Measurements from ENCODE around the gene GADL1. TPM values are rescaled to one million over a fixed set of nuclear protein-coding genes. Genes with fewer than 3 reads are reported as not detected.
A peak's percentile ranks its signal among the peaks of the same experiment; 100 is the strongest.

GADL1 gene, protein sequence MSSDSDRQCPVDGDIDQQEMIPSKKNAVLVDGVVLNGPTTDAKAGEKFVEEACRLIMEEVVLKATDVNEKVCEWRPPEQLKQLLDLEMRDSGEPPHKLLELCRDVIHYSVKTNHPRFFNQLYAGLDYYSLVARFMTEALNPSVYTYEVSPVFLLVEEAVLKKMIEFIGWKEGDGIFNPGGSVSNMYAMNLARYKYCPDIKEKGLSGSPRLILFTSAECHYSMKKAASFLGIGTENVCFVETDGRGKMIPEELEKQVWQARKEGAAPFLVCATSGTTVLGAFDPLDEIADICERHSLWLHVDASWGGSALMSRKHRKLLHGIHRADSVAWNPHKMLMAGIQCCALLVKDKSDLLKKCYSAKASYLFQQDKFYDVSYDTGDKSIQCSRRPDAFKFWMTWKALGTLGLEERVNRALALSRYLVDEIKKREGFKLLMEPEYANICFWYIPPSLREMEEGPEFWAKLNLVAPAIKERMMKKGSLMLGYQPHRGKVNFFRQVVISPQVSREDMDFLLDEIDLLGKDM
- 1 to 10 TPM in 3 of 4 donors, under 1 TPM in 1; 0.60 to 4.0 (median 3.0) TPM for polyA plus RNA-seq (ENCODE audit: insufficient read length in 4 of 4)

DNA sequence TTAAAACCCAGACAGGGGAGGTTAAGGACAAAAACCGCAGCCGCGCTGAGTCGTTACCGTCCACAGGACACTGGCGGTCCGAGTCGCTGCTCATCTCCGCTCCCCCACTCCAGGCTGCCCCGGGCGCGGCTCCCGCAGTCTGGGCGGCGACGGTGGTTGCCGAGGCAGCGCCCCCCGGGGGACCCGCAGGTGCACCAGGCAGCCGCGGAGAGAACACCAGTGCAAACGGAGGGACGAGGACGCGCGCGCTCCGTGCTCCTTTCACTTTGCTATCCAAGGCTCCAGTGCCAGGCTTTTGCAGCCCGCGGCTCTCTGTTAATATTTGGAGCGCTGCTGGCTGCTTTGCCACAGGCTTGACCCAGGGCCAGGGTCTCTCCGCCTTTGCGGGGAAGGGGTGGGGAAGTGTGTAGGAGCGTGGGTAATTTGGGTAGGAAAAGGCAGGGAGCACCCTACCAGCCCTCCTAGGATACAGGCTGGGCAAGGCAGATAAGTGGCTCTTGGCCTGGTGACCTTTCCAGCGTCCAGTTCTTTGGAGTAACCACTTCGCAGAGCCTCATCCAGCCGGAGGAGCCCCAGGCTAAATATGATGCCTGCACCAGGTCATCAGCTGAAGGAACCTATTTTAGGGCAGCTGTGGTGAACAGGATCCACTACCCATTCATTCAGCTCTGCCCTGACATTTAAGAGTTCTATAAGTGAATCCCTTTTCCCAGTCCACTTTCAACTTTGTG lies at the start of gene GADL1:
TSS of gene GADL1 (minus strand) at position 141 of the 731 bp plus-strand sequence. CDS start at position 94, 47 bp downstream.
- no peak for DNase-seq (ENCODE audit: low read depth in 4 of 4, low spot score in 3 of 4)

DNA sequence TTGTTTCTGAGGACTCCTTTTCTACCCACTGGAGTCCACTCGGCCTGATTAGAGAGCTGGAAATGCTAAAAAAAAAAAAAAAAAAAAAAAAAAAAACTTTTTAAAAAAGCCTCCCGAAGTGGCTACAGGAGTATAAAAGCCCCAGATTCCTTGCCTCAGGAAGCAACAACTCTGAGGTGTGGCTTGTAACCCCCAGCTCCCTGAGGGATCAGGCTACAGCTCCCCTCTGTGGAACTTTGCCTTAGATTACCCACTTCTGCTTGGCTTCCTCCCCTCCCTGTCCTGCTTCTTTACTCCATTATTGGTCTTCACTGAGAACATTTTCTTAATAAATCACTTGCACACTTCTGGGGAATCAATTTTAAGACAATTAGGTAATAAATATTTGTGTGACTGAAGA lies 49.7 kb upstream of the GADL1 start:
- DNase-seq (ENCODE audit: low read depth in 4 of 4, low spot score in 3 of 4), result no peak

GRCh38 chr3:30943206-30943605 lies 48.7 kb upstream of the GADL1 start:
- DNase-seq (ENCODE audit: low read depth in 4 of 4, low spot score in 3 of 4), result no peak

- no peak for DNase-seq (ENCODE audit: low read depth in 4 of 4, low spot score in 3 of 4)
These were observed 46.9 kb upstream of the GADL1 start for GRCh38 chr3:30941342-30941741.

- DNase-seq (ENCODE audit: low read depth in 4 of 4, low spot score in 3 of 4), result no peak
These were observed 46.3 kb upstream of the GADL1 start for GRCh38 chr3:30940740-30941139.

DNA sequence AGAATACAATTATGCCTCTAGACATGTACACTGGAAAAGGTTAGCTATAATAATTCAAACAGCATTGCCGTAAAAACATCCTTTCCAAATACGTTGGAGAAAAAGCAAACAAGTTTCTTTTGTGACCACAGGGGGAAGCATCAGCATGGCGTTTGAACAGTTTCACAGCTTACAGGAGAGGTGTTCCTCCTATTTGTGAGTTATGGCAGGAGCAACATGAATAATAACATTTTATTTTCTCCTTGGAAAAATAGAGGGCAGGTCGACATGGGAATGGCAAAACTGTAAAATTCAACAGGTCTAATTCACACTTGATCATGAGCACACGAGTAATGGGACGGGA lies 39.7 kb upstream of the GADL1 start:
- DNase-seq (ENCODE audit: low read depth in 4 of 4, low spot score in 3 of 4), result peak; percentile 11 to 38 (median 31)

DNA sequence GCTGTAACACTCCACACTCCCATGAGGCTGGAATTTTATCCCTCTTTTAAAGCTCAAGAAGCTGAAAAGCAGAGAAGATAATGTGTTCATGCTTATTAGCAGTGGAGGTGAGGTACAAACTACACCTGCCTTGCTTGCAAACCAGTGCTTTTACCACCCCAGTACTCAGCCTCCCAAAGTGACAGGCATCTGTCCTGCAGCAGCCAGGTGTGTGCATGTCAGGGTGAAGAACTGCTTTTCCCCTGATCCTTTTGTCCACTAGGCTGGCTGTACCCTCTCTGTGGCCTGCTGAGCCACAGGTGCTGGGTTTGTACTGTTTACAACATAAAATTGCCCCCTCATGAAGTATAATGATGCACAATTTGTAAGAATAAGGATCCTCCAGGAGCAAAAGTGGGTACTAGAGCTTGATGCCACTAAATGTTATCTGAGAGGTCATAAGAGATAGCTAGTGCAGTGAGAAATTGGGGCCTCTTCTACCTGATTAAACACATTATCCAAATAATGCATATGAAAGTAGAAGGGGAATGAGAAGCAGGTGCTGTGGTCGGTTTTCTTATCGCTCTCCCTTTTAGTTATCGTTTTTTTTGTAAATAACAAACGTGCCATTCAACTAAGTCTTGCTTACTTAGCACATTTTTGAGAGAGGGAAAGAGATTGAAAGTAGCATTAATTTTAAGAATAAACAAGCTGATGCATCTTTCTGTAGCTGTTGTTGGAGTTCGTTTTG lies 39.2 kb upstream of the GADL1 start:
- DNase-seq (ENCODE audit: low read depth in 4 of 4, low spot score in 3 of 4), result no peak

DNA sequence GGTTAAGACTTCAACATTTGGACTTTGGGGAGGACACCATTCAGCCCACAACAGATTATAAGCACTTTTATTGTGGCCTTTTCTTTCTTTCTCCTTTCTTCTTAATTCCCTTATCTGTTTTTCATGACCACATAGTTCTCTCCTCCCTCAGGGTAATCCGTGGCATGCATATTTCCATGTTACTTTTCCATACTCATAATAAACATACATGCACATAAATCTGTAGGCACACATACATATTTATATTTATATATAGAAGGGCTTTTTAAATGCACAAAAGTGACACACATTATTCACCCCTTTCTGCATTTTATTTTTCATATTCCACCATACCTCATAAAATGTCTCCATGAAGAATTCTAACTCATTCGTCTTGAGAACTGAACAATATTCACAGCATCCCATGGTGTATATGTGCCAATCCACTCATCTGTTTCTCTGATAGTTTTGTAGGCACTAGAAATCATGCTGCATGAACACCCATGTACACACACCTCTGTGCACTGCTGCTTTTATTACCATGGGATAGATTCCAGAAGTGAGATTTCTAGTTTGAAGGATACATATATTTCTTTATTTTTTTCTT lies 38.1 kb upstream of the GADL1 start:
- DNase-seq (ENCODE audit: low read depth in 4 of 4, low spot score in 3 of 4), result no peak

DNA sequence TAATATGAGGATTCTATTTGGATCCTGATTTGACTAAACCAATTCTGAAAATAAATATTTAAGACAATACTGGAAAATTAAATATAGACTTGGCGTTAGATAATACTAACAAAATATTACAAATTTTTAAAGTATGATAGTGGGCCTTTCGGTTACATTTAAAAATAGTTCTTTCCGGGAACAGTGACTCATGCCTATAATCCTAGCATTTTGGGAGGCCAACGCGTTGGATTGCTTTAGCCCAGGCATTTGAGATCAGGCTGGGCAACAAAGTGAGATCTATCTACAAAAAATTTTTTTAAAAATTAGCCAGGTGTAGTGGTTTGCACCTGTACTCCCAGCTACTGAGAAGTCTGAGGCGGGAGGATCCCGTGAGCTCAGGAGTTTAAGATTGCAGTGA lies 30.3 kb upstream of the GADL1 start:
- DNase-seq (ENCODE audit: low read depth in 4 of 4, low spot score in 3 of 4), result no peak

- DNase-seq (ENCODE audit: low read depth in 4 of 4, low spot score in 3 of 4), result no peak
These were observed 25.1 kb upstream of the GADL1 start for GRCh38 chr3:30919564-30919963.

- no peak for DNase-seq (ENCODE audit: low read depth in 4 of 4, low spot score in 3 of 4)
These were observed 24.3 kb upstream of the GADL1 start for GRCh38 chr3:30918761-30919160.

- no peak for DNase-seq (ENCODE audit: low read depth in 4 of 4, low spot score in 3 of 4)
These were observed 21.3 kb upstream of the GADL1 start for GRCh38 chr3:30915782-30916181.

DNA sequence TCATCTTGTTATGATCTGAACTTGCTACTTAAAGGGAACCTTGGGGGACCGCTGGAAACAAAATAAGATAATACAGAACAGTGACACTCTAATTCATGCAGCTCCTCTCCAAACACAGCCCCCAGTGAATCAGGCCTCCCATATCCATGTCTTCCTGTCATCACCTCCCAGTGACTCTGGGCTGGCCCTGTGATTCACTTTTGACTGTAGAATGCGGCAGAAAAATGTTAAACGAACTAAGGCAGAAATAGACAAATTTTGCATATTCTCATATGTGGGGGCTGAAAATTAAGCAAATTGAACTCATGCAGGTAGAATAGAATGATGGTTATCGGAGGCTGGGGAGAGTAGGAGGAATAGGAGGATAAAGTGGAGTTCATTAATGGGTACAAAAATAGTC lies 20.2 kb upstream of the GADL1 start:
- DNase-seq (ENCODE audit: low read depth in 4 of 4, low spot score in 3 of 4), result no peak

DNA sequence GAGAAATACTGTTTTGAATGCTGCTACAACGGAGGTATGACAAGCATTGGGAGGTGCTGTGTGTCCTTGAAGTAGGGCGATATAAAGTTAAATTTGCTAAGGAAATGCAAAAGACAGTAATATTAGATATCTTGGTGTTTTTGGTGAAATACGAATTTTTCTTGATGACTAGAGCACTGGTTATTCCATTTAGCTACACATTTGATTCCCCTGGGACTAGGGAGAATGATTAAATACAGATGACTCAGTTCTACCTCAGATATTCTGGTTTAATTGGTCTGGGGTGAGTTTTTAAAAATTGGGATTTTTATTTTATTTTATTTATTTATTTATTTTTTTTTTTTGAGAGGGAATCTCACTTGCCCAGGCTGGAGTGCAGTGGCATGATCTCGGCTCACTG lies 18.7 kb upstream of the GADL1 start:
- DNase-seq (ENCODE audit: low read depth in 4 of 4, low spot score in 3 of 4), result no peak

DNA sequence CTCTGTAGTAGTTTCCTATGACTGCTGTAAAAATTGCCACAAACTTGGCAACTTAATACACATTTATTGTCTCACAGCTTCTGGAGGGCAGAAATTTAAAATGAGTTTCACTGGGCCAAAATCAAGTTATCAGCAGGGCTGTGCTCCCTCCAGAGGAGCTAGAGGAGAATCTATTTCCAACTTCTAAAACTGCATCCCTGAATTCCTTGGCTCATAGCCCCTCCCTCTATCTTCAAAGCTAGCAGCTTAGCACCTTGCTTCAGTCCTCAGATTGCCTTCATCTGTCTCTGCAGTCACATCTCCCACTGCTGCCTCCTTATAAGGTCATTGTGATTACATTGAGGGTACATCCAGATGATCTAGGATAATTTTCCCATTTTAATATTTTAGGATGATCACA lies 17.8 kb upstream of the GADL1 start:
- no peak for DNase-seq (ENCODE audit: low read depth in 4 of 4, low spot score in 3 of 4)

GRCh38 chr3:30908456-30909037 lies 14.1 kb upstream of the GADL1 start:
- DNase-seq (ENCODE audit: low read depth in 4 of 4, low spot score in 3 of 4), result no peak

GRCh38 chr3:30904996-30905395 lies 10.5 kb upstream of the GADL1 start:
- no peak for DNase-seq (ENCODE audit: low read depth in 4 of 4, low spot score in 3 of 4)

GRCh38 chr3:30895329-30895728 lies 868 bp upstream of the GADL1 start:
- no peak for DNase-seq (ENCODE audit: low read depth in 4 of 4, low spot score in 3 of 4)

DNA sequence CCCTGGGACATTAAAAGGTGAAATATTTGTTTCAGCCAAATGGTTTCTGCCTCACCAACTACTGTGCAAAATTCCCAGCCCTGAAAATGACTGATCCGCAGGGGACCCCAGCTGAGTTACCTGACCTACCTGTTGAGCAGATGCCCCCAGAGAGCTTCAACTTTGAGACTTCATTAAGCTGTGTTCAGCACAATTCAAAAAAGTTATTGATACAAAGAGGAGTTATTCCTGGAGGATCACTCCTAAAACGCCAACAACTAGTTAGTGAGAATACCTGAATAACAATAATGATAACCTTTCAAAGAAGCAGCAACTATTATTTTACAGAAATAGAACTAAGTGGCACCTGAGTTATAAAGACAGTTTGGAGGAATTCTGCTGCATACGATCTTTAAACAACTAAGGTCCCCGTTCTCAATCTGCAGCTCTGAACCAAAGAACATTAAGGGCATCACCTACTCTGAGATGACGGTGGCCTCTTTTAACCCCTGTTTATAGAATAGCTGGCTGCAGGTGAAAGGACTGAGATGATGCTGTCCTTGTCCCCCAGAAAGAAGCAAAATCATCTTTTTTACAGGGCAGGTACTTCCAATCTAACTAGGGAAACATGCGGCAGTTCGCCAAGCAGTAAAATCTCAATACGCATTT lies 659 bp downstream of the GADL1 start:
- no peak for DNase-seq (ENCODE audit: low read depth in 4 of 4, low spot score in 3 of 4)

- DNase-seq (ENCODE audit: low read depth in 4 of 4, low spot score in 3 of 4), result no peak
These were observed 3.6 kb downstream of the GADL1 start for GRCh38 chr3:30890907-30891306.

Measured in left renal pelvis (tissue), 4 donors.